GM13977 (cell line): Measurements from ENCODE around the gene CYP21A2.
"Not testable (repeated sequence)": the region's sequence is repeated elsewhere in the genome, so short reads cannot be mapped to it uniquely, and the experiment has no call there.

Experiments
- DNase-seq: peaks from one replicate; pipeline ENCODE4 v3.0.0; 2012; ENCODE audit warnings: low spot score
- in situ Hi-C: fragments of 300-500 bp; cut with MboI; formaldehyde crosslinking; loops from one replicate; pipeline ENCODE4 v1.12.0; 2022; ENCODE audit warnings: low sequenced_read_pairs, low pct_unique_long_range_greater_than_20kb, mixed read lengths, inconsistent platforms; ENCODE audit not compliant: unreplicated experiment
- TF ChIP-seq, protein P1 (sequence below): IDR thresholded peaks from 2 replicates; pipeline ENCODE4 v1.5.1; 2012; ENCODE audit warnings: mild to moderate bottlenecking, control low read depth; ENCODE audit not compliant: insufficient read depth; ENCODE audit errors: extremely low read depth, missing control alignments

The CYP21A2 gene

GRCh38 chr6:32064706-32065105, 26.5 kb downstream of the CYP21A2 start:
- in situ Hi-C loops, result no loop called here
- TF ChIP-seq, protein P1, sequence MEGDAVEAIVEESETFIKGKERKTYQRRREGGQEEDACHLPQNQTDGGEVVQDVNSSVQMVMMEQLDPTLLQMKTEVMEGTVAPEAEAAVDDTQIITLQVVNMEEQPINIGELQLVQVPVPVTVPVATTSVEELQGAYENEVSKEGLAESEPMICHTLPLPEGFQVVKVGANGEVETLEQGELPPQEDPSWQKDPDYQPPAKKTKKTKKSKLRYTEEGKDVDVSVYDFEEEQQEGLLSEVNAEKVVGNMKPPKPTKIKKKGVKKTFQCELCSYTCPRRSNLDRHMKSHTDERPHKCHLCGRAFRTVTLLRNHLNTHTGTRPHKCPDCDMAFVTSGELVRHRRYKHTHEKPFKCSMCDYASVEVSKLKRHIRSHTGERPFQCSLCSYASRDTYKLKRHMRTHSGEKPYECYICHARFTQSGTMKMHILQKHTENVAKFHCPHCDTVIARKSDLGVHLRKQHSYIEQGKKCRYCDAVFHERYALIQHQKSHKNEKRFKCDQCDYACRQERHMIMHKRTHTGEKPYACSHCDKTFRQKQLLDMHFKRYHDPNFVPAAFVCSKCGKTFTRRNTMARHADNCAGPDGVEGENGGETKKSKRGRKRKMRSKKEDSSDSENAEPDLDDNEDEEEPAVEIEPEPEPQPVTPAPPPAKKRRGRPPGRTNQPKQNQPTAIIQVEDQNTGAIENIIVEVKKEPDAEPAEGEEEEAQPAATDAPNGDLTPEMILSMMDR, result no peak
- DNase-seq, result no peak

- in situ Hi-C loops, DNase-seq: not testable (repeated sequence)
Observed at GRCh38 chr6:32067521-32067920, 29.3 kb downstream of the CYP21A2 start.

DNA sequence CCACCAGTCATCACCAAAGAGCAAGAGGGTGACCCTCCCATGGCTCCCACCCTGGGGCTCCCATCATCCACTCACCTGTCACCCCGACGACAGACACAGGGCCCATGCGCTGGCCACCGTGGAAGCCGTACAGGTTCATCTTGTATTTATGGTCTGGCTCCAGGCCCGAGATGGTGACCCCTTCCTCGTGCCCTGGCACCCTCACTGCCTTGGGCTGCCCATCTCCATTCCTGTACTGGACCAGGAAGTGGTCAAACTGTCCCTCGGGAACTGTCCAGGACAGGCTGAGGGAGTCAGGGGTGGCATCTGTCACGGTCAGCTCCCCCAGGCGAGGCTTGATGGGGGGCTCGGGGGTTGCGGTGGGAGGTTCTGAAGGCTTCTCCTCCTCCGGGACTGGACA, 30.1 kb downstream of the CYP21A2 start:
- DNase-seq, in situ Hi-C loops: not testable (repeated sequence)

GRCh38 chr6:32068867-32069266, 30.7 kb downstream of the CYP21A2 start:
- no peak for DNase-seq
- TF ChIP-seq, protein P1, result no peak

DNA sequence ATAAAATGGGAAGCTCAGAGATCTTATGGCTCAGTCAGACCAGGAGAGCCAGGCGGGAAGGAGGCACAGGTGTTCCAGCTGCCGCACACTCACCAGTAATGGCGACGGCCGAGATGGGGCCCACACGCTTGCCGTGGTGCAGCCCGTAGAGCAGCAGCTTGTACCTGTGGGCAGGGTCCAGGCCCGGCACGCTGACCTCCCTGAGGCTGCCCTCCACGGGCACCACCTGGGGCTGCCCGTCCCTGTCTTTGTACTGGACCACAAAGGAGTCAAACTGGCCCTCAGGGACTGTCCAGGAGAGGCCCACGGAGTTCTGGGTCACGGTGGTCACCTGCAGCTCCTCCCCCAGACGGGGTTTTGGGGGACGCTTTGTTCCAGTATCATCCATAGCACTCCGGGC, 31.2 kb downstream of the CYP21A2 start:
- TF ChIP-seq, protein P1, result no peak
- in situ Hi-C loops, result no loop called here
- no peak for DNase-seq

More at GRCh38 chr6:32068867-32069266, 30.7 kb downstream of the CYP21A2 start:
- in situ Hi-C loops, result no loop called here

DNA sequence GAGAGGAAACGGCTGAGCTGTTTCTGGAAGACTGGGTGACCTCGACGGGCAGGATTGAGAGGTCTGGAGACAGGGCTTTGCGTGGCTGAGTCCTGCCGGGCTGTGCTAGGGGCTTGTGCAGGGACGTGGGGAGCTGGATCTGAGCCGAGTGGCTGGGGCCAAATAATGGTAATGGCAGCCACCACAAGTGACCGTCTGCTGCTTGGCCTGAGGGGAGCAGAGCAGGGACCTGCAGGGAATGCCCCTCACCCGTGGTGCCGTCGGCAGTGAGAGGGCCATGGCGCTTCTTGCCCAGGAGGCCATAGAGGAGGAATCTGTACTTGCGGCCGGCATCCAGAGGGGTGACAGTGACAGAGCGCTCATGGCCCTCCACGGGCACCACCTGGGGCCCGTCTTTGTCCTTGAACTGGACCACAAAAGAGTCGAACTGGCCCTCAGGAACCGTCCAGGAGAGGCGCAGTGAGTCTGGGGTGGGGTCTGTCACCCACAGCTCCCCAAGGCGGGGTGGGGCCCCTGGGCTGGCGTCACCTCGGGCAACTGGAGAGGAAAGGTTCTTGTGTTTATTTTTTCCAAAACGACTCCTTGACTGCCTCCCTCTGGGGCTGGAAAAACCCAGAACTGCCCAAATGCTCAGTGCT, 31.8 kb downstream of the CYP21A2 start:
- DNase-seq, result no peak
- TF ChIP-seq, protein P1, result no peak
- in situ Hi-C loops, result no loop called here

DNA sequence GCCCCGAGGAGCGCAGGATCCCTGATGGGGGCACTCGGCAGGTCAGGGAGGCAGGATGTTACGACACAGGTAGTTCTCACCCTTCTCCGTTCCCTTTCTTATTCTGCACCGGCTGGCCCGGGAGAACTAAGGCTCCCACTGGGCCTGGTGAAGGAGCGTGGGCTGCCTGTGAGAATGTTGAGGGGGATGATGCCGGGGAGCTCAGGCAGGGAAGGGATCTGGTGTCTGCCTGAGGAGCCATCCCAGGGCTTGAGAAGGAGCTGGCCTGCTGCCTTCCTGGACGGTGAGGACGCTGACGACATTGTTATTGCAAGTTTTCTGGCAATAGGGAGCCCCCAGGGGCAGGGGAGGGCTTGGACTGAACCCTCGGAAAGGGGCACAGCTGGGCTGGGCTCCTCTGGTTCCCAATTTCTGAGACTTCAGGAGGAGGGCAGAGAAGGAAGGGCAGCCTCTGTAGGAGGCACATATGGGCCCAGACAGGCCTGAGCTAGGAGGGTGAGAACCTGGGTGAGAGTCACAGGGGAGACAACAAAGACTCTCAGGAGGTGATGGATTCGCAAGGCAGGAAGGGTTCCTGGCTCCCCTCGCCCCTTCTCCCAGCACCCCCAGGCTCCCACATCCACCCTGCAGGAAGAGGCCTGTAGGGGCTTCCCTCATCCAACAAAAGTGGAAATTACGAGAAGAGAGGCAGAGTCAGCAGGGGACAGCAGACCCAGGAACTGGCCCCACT, 32.8 kb downstream of the CYP21A2 start:
- no peak for DNase-seq
- in situ Hi-C loops, result no loop called here
- TF ChIP-seq, protein P1, result no peak
